Liver (tissue), 9 donors: ENCODE results near the gene POU4F1. TPM values are rescaled to one million over a fixed set of nuclear protein-coding genes. Genes with fewer than 3 reads are reported as not detected.

Experiments
- DNase-seq: peaks from one replicate; pipeline ENCODE4 v3.0.0-alpha.2; 2017; ENCODE audit warnings: low spot score
- H3K27ac ChIP-seq, 2 donors: one replicate each; pipeline ENCODE4 v1.7.0; 2013; ENCODE audit warnings: inconsistent platforms in 2 of 2, low read length in 2 of 2, control low read depth in 1 of 2, low read depth in 1 of 2, mild to moderate bottlenecking in 1 of 2
- H3K27me3 ChIP-seq, 4 donors: one replicate each; pipeline versions ENCODE4 v1.6.1 to v1.7.0; 2013; ENCODE audit warnings: low read length in 3 of 4, inconsistent platforms in 1 of 4, mild to moderate bottlenecking in 1 of 4, moderate library complexity in 1 of 4; ENCODE audit not compliant: control insufficient read depth in 4 of 4, insufficient read depth in 4 of 4
- H3K36me3 ChIP-seq, 4 donors: one replicate each; pipeline versions ENCODE4 v1.6.1 to v1.7.0; 2013; ENCODE audit warnings: low read length in 3 of 4, mild to moderate bottlenecking in 3 of 4, low read depth in 1 of 4, moderate library complexity in 1 of 4; ENCODE audit not compliant: control insufficient read depth in 4 of 4, insufficient read depth in 3 of 4
- H3K4me1 ChIP-seq, 4 donors: one replicate each; pipeline versions ENCODE4 v1.6.1 to v1.7.0; 2013; ENCODE audit warnings: low read length in 3 of 4, mild to moderate bottlenecking in 3 of 4, moderate library complexity in 1 of 4; ENCODE audit not compliant: control insufficient read depth in 4 of 4, insufficient read depth in 4 of 4
- H3K4me3 ChIP-seq, 3 donors: one replicate each; pipeline versions ENCODE4 v1.6.1 to v1.7.0; 2013; ENCODE audit warnings: low read length in 3 of 3, control low read depth in 1 of 3, low read depth in 1 of 3, mild to moderate bottlenecking in 1 of 3
- H3K9ac ChIP-seq, 2 donors: one replicate each; pipeline ENCODE4 v1.7.0; 2013; ENCODE audit warnings: low read length in 2 of 2, mild to moderate bottlenecking in 2 of 2, moderate library complexity in 2 of 2, control low read depth in 1 of 2, low read depth in 1 of 2
- H3K9me3 ChIP-seq, 4 donors: one replicate each; pipeline versions ENCODE4 v1.6.1 to v1.7.0; 2013; ENCODE audit warnings: low read length in 3 of 4; ENCODE audit not compliant: control insufficient read depth in 4 of 4
- ATF3 ChIP-seq: IDR thresholded peaks from 2 replicates; pipeline ENCODE4 v1.6.1; 2016; ENCODE audit warnings: antibody characterized with exemption
- CTCF ChIP-seq: fragments of 150-350 bp; IDR thresholded peaks from 2 replicates; pipeline ENCODE4 v1.5.1; 2017; ENCODE audit warnings: improper control_type of control experiment, low read depth, low read length; ENCODE audit not compliant: missing input control
- EGR1 ChIP-seq, 2 donors: IDR thresholded peaks; 2 replicates each; pipeline ENCODE4 v1.6.1; 2016 to 2018; ENCODE audit warnings: antibody characterized with exemption in 2 of 2, low read depth in 2 of 2
- FOXA1 ChIP-seq: IDR thresholded peaks from 2 replicates; pipeline ENCODE4 v1.6.1; 2016; ENCODE audit warnings: antibody characterized with exemption
- FOXA2 ChIP-seq: IDR thresholded peaks from 2 replicates; pipeline ENCODE4 v1.6.1; 2016; ENCODE audit warnings: antibody characterized with exemption
- GABPA ChIP-seq, 2 donors: IDR thresholded peaks in 1 of 2; conservative IDR thresholded peaks in 1 of 2; 2 replicates each; pipeline ENCODE4 v1.6.1; 2016; ENCODE audit warnings: antibody characterized with exemption in 2 of 2, mild to moderate bottlenecking in 1 of 2, moderate library complexity in 1 of 2
- HNF4A ChIP-seq, 2 donors: conservative IDR thresholded peaks; 2 replicates each; pipeline ENCODE4 v1.6.1; 2016; ENCODE audit warnings: antibody characterized with exemption in 2 of 2, mild to moderate bottlenecking in 2 of 2
- HNF4G ChIP-seq: IDR thresholded peaks from 2 replicates; pipeline ENCODE4 v1.6.1; 2016; ENCODE audit warnings: antibody characterized with exemption
- JUND ChIP-seq, 2 donors: IDR thresholded peaks; 2 replicates each; pipeline ENCODE4 v1.6.1; 2016; ENCODE audit warnings: antibody characterized with exemption in 2 of 2
- NR2F2 ChIP-seq: IDR thresholded peaks from 2 replicates; pipeline ENCODE4 v1.6.1; 2016; ENCODE audit warnings: antibody characterized with exemption
- RAD21 ChIP-seq, 2 donors: IDR thresholded peaks; 2 replicates each; pipeline ENCODE4 v1.6.1; 2016; ENCODE audit warnings: antibody characterized with exemption in 2 of 2, mild to moderate bottlenecking in 2 of 2
- REST ChIP-seq: IDR thresholded peaks from 2 replicates; pipeline ENCODE4 v1.6.1; 2016; ENCODE audit warnings: antibody characterized with exemption, mild to moderate bottlenecking
- RXRA ChIP-seq, 2 donors: IDR thresholded peaks; 2 replicates each; pipeline ENCODE4 v1.6.1; 2017 to 2018; ENCODE audit warnings: antibody characterized with exemption in 2 of 2, mild to moderate bottlenecking in 1 of 2
- SP1 ChIP-seq: IDR thresholded peaks from 2 replicates; pipeline ENCODE4 v1.6.1; 2018; ENCODE audit warnings: antibody characterized with exemption, mild to moderate bottlenecking
- TAF1 ChIP-seq: conservative IDR thresholded peaks from 2 replicates; pipeline ENCODE4 v1.6.1; 2016; ENCODE audit warnings: antibody characterized with exemption, mild to moderate bottlenecking
- YY1 ChIP-seq: IDR thresholded peaks from 2 replicates; pipeline ENCODE4 v1.6.1; 2016; ENCODE audit warnings: antibody characterized with exemption, mild to moderate bottlenecking
- ZBTB33 ChIP-seq: IDR thresholded peaks from 2 replicates; pipeline ENCODE4 v1.6.1; 2016; ENCODE audit warnings: antibody characterized with exemption
- WGBS: extraction: QIAGEN DNeasy Blood & Tissue Kit; methylation state at CpG from one replicate; pipeline ENCODE4 v1.1.7; 2013; 5-methylcytosine and 5-hydroxymethylcytosine counted together
- polyA plus RNA-seq, 2 donors: library from polyadenylated mRNA; stranded (reverse) in 1 of 2; unstranded in 1 of 2; fragments of 200-250 nt in 1 of 2; fragments of >200 nt in 1 of 2; fragmentation: Nextera tagmentation in 1 of 2; extraction: Ambion mirVana in 1 of 2; gene quantifications; one replicate each; pipeline versions ENCODE4 v1.2.1 to v1.2.3, GENCODE V29; 2013 to 2015
- total RNA-seq, 2 donors: library from RNA; depleted of rRNA; stranded (reverse); fragments of >200 nt; gene quantifications; one replicate each; pipeline ENCODE4 v1.2.3, GENCODE V29; 2014
- donor health status: healthy.
- donor health status: healthy.
- donor health status: healthy.
- donor health status: healthy.
- donor health status: healthy.

The POU4F1 gene
- total and polyA plus RNA-seq, 4 donors = 0.01 to 0.05 TPM; not detected in 2

GRCh38 chr13:78625384-78625783 is 22.0 kb upstream of the POU4F1 start:
- TF ChIP-seq YY1 (no peak), RAD21 (IDR thresholded peaks at IDR 0.05) (no peak)
- DNase-seq = no peak
- Histone ChIP-seq H3K4me1 (no peaks in the 10 kb centered on the region), H3K9ac (no peak overlapping the region), H3K27ac (no peak overlapping the region), H3K36me3 (peaks cover 0 to 9% (median 1%) of the 10 kb centered on the region in 4 donors), H3K27me3 (no peaks in the 10 kb centered on the region), H3K9me3 (no peaks in the 10 kb centered on the region), H3K4me3 (no peak overlapping the region)
- WGBS = 96% methylated on average over 2 of the region's 2 CpGs

- Histone ChIP-seq H3K4me3 (no peak overlapping the region), H3K9me3 (no peaks in the 10 kb centered on the region), H3K36me3 (peaks cover 0 to 7% (median 1%) of the 10 kb centered on the region in 4 donors), H3K27ac (no peak overlapping the region), H3K27me3 (no peaks in the 10 kb centered on the region), H3K4me1 (no peaks in the 10 kb centered on the region), H3K9ac (no peak overlapping the region)
- 98% methylated on average over 3 of the region's 3 CpGs for WGBS
- DNase-seq = no peak
- no peak for TF ChIP-seq FOXA2
- TF ChIP-seq GABPA (IDR thresholded peaks at IDR 0.05 in 1 of 2, conservative IDR thresholded peaks at IDR 0.05 in 1 of 2) = no peak
- TF ChIP-seq ATF3 = no peak
- no peak for TF ChIP-seq HNF4G
- TF ChIP-seq TAF1 = no peak
- no peak for TF ChIP-seq HNF4A (conservative IDR thresholded peaks at IDR 0.05)
- no peak for TF ChIP-seq YY1
- no peak for TF ChIP-seq FOXA1
- TF ChIP-seq JUND (IDR thresholded peaks at IDR 0.05) = no peak
- no peak for TF ChIP-seq SP1
Observed at GRCh38 chr13:78623132-78623531, 19.8 kb upstream of the POU4F1 start.

- H3K27ac ChIP-seq = no peak overlapping the region
- H3K4me3 ChIP-seq = no peak overlapping the region
- no peaks in the 10 kb centered on the region for H3K4me1 ChIP-seq
- no peak overlapping the region for H3K9ac ChIP-seq
- peaks cover 2 to 18% (median 9%) of the 10 kb centered on the region in 4 donors for H3K36me3 ChIP-seq
- H3K27me3 ChIP-seq = no peaks in the 10 kb centered on the region
- no peak for DNase-seq
- 95% methylated on average over 2 of the region's 2 CpGs for WGBS
- TF ChIP-seq FOXA2 = no peak
- no peak for TF ChIP-seq CTCF
- TF ChIP-seq SP1 = no peak
- TF ChIP-seq ZBTB33 = no peak
- no peak for TF ChIP-seq EGR1 (IDR thresholded peaks at IDR 0.05; ENCODE audit: low read depth in 2 of 2)
- TF ChIP-seq FOXA1 = no peak
- TF ChIP-seq REST = no peak
- no peak for TF ChIP-seq RAD21 (IDR thresholded peaks at IDR 0.05)
- no peak for TF ChIP-seq NR2F2
- no peak for TF ChIP-seq ATF3
- no peak for TF ChIP-seq TAF1
- no peak for TF ChIP-seq RXRA (IDR thresholded peaks at IDR 0.05)
- no peak for TF ChIP-seq HNF4A (conservative IDR thresholded peaks at IDR 0.05)
- TF ChIP-seq HNF4G = no peak
- no peaks in the 10 kb centered on the region for H3K9me3 ChIP-seq
Observed at GRCh38 chr13:78620936-78621470, 17.7 kb upstream of the POU4F1 start.
